AG10803 (cell line): ENCODE measurements around the gene HSPA1B.

Experiments
- DNase-seq: peaks from one replicate; pipeline ENCODE4 v3.0.0; 2010; ENCODE audit warnings: low read depth
- H3K4me3 ChIP-seq: 2 replicates; pipeline ENCODE4 v1.5.1; 2011; ENCODE audit warnings: mild to moderate bottlenecking, low read length, control low read depth
- TF ChIP-seq, protein P1 (sequence below): conservative IDR thresholded peaks from 2 replicates; pipeline ENCODE4 v1.5.1; 2011; ENCODE audit warnings: mild to moderate bottlenecking, low read length, control low read depth, inconsistent platforms

Gene HSPA1B

DNA sequence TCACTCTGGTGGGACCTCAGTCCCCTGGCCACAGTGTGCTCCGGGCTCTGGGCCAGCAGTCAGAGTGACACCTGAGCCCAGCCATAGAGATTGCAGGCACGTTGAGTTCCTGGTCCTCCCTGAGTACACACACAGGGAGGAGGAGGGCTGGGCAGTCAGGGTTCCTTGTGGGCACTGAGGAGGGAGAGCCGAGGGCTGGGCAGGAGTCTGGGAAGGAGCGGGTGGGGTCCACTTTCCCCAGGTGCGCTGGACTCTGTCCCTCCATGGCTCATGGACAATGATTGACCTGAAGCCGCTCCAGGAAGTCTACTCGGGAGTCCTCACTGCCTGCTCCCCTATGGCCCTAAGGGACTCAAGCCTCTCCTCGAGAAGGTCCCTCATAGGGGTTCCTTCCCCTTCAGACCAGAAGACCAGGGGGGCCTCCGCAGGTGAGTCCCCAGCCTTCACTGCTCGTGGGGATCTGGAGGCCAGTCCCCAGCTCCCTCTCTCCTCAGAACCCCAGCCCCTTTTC lies 50.2 kb downstream of the HSPA1B start:
- no peak for DNase-seq
- no peak overlapping the region for H3K4me3 ChIP-seq
- TF ChIP-seq, protein P1, sequence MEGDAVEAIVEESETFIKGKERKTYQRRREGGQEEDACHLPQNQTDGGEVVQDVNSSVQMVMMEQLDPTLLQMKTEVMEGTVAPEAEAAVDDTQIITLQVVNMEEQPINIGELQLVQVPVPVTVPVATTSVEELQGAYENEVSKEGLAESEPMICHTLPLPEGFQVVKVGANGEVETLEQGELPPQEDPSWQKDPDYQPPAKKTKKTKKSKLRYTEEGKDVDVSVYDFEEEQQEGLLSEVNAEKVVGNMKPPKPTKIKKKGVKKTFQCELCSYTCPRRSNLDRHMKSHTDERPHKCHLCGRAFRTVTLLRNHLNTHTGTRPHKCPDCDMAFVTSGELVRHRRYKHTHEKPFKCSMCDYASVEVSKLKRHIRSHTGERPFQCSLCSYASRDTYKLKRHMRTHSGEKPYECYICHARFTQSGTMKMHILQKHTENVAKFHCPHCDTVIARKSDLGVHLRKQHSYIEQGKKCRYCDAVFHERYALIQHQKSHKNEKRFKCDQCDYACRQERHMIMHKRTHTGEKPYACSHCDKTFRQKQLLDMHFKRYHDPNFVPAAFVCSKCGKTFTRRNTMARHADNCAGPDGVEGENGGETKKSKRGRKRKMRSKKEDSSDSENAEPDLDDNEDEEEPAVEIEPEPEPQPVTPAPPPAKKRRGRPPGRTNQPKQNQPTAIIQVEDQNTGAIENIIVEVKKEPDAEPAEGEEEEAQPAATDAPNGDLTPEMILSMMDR: no peak

DNA sequence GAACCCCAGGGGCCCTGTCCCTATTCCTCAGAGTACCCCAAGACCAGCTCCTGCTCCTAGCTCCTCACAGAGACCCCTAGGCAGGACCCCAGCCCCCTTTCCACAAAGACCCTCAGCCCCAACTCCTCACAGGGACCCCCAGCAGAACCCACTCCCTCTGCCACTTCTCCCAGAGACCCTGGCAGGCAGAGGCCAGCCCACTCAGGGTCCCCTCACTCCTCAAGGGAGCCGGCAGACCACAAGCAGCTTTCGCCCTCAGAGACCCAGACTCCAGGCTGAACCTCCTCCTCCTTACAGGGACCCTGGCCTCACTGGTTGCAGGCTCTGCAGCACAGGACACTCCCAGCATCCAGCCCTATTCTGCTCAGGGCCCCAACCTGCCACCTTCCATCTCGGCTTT lies 50.7 kb downstream of the HSPA1B start:
- TF ChIP-seq, protein P1: no peak
- no peak for DNase-seq
- no peak overlapping the region for H3K4me3 ChIP-seq

DNA sequence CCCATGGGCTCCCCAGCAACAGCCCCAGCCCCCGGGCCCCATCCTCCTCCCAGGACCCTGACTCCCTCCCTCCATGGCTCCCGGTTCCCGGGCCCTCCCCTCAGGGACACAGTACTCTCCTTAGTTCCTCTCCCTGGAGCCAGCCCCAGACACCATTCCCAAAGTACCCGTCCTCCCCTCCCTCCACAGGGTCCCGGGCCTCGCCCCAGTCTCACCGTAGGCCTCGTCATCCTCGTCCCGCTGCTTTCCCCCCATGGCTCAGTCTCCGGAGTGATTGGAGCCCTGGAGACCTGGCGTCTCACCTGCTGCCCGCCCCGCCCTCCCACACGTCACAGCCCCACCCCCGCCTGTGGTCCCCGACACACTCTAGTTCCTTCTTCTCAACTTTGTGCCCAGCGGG lies 51.2 kb downstream of the HSPA1B start, which contains the start of gene SLC44A4:
SLC44A4 (minus strand) TSS at position 272 of the 400 bp plus-strand sequence; CDS start at position 255, 17 bp downstream.
- DNase-seq: no peak
- no peak within 1 kb of the TSS for H3K4me3 ChIP-seq
- TF ChIP-seq, protein P1: no peak

DNA sequence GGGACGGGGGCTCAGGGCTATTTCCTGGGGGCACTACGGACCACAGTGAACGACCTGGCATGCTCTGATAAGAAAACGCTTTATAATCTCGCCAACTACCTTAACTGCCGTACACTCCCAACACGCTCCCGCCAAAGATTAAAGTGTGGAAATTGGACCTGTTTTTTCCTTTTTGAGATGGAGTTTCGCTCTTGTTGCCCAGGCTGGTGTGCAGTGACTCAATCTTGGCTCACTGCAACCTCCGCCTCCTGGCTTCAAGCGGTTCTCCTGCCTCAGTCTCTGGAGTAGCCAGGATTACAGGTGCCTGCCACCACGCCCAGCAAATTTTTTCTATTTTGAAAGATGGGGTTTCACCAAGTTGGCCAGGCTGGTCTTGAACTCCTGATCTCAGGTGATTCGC lies 51.6 kb downstream of the HSPA1B start:
- H3K4me3 ChIP-seq: no peak overlapping the region
- no peak for DNase-seq
- TF ChIP-seq, protein P1: no peak
